ENCODE results near the gene PARP1. TPM values are rescaled to one million over a fixed set of nuclear protein-coding genes. Genes with fewer than 3 reads are reported as not detected.

PARP1 gene
- total RNA-seq, 1 donor from 2014 or later: 64.6 TPM

- Histone ChIP-seq H3K27ac (no peak overlapping the region), H3K9me3 (no peaks in the 10 kb centered on the region), H3K27me3 (no peaks in the 10 kb centered on the region), H3K36me3 (no peaks in the 10 kb centered on the region), H3K4me1 (no peaks in the 10 kb centered on the region), H3K4me3 (no peak overlapping the region)
- no peak for DNase-seq (ENCODE audit: extremely low spot score in 2 of 2)
- intact Hi-C loops (cut with DNase I): no loop called here
- TF ChIP-seq, protein P1, sequence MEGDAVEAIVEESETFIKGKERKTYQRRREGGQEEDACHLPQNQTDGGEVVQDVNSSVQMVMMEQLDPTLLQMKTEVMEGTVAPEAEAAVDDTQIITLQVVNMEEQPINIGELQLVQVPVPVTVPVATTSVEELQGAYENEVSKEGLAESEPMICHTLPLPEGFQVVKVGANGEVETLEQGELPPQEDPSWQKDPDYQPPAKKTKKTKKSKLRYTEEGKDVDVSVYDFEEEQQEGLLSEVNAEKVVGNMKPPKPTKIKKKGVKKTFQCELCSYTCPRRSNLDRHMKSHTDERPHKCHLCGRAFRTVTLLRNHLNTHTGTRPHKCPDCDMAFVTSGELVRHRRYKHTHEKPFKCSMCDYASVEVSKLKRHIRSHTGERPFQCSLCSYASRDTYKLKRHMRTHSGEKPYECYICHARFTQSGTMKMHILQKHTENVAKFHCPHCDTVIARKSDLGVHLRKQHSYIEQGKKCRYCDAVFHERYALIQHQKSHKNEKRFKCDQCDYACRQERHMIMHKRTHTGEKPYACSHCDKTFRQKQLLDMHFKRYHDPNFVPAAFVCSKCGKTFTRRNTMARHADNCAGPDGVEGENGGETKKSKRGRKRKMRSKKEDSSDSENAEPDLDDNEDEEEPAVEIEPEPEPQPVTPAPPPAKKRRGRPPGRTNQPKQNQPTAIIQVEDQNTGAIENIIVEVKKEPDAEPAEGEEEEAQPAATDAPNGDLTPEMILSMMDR (IDR thresholded peaks at IDR 0.05): no peak
- no peak for TF ChIP-seq POLR2AphosphoS5 (IDR thresholded peaks at IDR 0.05; ENCODE audit: insufficient read depth in 1 of 2, low read depth in 1 of 2)
- TF ChIP-seq POLR2A (IDR thresholded peaks at IDR 0.05): no peak
Measured at GRCh38 chr1:226453015-226453704, 45.3 kb upstream of the PARP1 start.

- H3K27ac ChIP-seq: no peak overlapping the region
- TF ChIP-seq POLR2AphosphoS5 (IDR thresholded peaks at IDR 0.05; ENCODE audit: insufficient read depth in 1 of 2, low read depth in 1 of 2) (no peak), POLR2A (IDR thresholded peaks at IDR 0.05) (no peak)
- TF ChIP-seq, protein P1 (IDR thresholded peaks at IDR 0.05): no peak
- H3K4me1 ChIP-seq: no peaks in the 10 kb centered on the region
- H3K9me3 ChIP-seq: no peaks in the 10 kb centered on the region
- no peak overlapping the region for H3K4me3 ChIP-seq
- DNase-seq (ENCODE audit: extremely low spot score in 2 of 2): no peak
- H3K27me3 ChIP-seq: no peaks in the 10 kb centered on the region
- intact Hi-C loops (cut with DNase I): no loop called here
- no peaks in the 10 kb centered on the region for H3K36me3 ChIP-seq
Measured at GRCh38 chr1:226450688-226451087, 42.8 kb upstream of the PARP1 start.

DNA sequence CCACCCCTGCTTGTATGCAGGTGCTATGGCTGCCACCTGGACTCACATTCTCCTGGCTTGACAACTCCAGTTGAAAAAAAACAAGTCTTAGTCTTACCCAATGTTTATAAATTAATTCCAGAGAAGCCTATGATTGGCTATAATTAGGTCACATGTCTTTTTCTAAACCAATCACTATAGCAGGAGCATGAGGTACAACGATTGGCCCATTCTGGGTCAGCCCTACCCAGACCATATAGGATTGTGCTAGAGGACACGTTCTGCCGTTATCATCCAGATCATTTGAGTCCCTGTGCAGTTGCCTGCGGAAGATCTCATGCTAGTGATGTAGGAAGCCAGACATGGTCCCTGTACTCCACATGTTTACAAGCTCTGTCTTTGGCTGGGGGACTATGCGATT is 41.9 kb upstream of the PARP1 start:
- Histone ChIP-seq H3K4me1 (no peaks in the 10 kb centered on the region), H3K27ac (no peak overlapping the region), H3K27me3 (no peaks in the 10 kb centered on the region), H3K9me3 (no peaks in the 10 kb centered on the region), H3K4me3 (no peak overlapping the region), H3K36me3 (no peaks in the 10 kb centered on the region)
- no peak for DNase-seq (ENCODE audit: extremely low spot score in 2 of 2)
- TF ChIP-seq POLR2AphosphoS5 (IDR thresholded peaks at IDR 0.05; ENCODE audit: insufficient read depth in 1 of 2, low read depth in 1 of 2) (no peak), POLR2A (IDR thresholded peaks at IDR 0.05) (no peak)
- TF ChIP-seq, protein P1 (IDR thresholded peaks at IDR 0.05): no peak
- intact Hi-C loops (cut with DNase I): no loop called here

GRCh38 chr1:226447932-226448665 is 40.2 kb upstream of the PARP1 start:
- no peak for DNase-seq (ENCODE audit: extremely low spot score in 2 of 2)
- TF ChIP-seq, protein P1 (IDR thresholded peaks at IDR 0.05): no peak
- TF ChIP-seq POLR2A (IDR thresholded peaks at IDR 0.05) (no peak), POLR2AphosphoS5 (IDR thresholded peaks at IDR 0.05; ENCODE audit: insufficient read depth in 1 of 2, low read depth in 1 of 2) (no peak)
- Histone ChIP-seq H3K9me3 (no peaks in the 10 kb centered on the region), H3K27me3 (no peaks in the 10 kb centered on the region), H3K4me1 (no peaks in the 10 kb centered on the region), H3K4me3 (no peak overlapping the region), H3K27ac (no peak overlapping the region), H3K36me3 (no peaks in the 10 kb centered on the region)
- intact Hi-C loops (cut with DNase I): no loop called here

- Histone ChIP-seq H3K4me3 (no peak overlapping the region), H3K4me1 (no peaks in the 10 kb centered on the region), H3K9me3 (no peaks in the 10 kb centered on the region), H3K36me3 (no peaks in the 10 kb centered on the region), H3K27ac (no peak overlapping the region), H3K27me3 (no peaks in the 10 kb centered on the region)
- intact Hi-C loops (cut with DNase I): no loop called here
- no peak for TF ChIP-seq POLR2AphosphoS5 (IDR thresholded peaks at IDR 0.05; ENCODE audit: insufficient read depth in 1 of 2, low read depth in 1 of 2)
- TF ChIP-seq POLR2A (IDR thresholded peaks at IDR 0.05): no peak
- TF ChIP-seq, protein P1 (IDR thresholded peaks at IDR 0.05): no peak
- no peak for DNase-seq (ENCODE audit: extremely low spot score in 2 of 2)
Measured at GRCh38 chr1:226446094-226446493, 38.2 kb upstream of the PARP1 start.
